SK-N-SH (cell line): ENCODE results near the gene TSPY10. TPM values are rescaled to one million over a fixed set of nuclear protein-coding genes. Genes with fewer than 3 reads are reported as not detected.
"Not testable (repeated sequence)": the region's sequence is repeated elsewhere in the genome, so short reads cannot be mapped to it uniquely, and the experiment has no call there.

ENCODE experiments used
- CTCF ChIA-PET: fragments of 300-600, 350-600 bp; formaldehyde crosslinking; extraction: SDS; loops from one replicate; lab custom pipeline; 2021; lab: Yijun Ruan, JAX
- POLR2A ChIA-PET: fragments of 350-600 bp; sonication (Branson Sonifier 250); formaldehyde crosslinking; extraction: SDS; loops from one replicate; lab custom pipeline; 2020; ENCODE audit warnings: antibody characterized with exemption, inconsistent platforms; lab: Yijun Ruan, JAX
- DNase-seq: peaks from one replicate; pipeline ENCODE4 v3.0.0; 2012
- H2AFZ ChIP-seq: fragments of 200-600 bp; sonication (generic); 2 replicates; pipeline ENCODE4 v1.8.1; 2016; ENCODE audit warnings: antibody characterized with exemption, mild to moderate bottlenecking, low read depth
- H3F3A ChIP-seq: fragments of 200-600 bp; sonication (generic); replicated peaks from 2 replicates; pipeline ENCODE3; 2016; ENCODE audit warnings: antibody characterized with exemption, mild to moderate bottlenecking; ENCODE audit not compliant: insufficient read depth
- H3K27ac ChIP-seq, 2 experiments: fragments of 200-500 bp in 1 of 2; fragments of 200-600 bp in 1 of 2; sonication (Bioruptor generic) in 1 of 2; sonication (generic), shearing (Covaris generic) in 1 of 2; 2 replicates each; pipeline versions ENCODE4 v1.5.1 to v1.6.1; 2014 to 2016; ENCODE audit warnings: low read depth in 2 of 2, inconsistent platforms in 1 of 2, low read length in 1 of 2, mild to moderate bottlenecking in 1 of 2, mixed read lengths in 1 of 2
- H3K27me3 ChIP-seq: fragments of 200-600 bp; sonication (generic), shearing (Covaris generic); 2 replicates; pipeline ENCODE4 v1.6.1; 2016; ENCODE audit warnings: mixed run types; ENCODE audit not compliant: insufficient read depth
- H3K36me3 ChIP-seq, 2 experiments: fragments of 200-500 bp in 1 of 2; fragments of 200-600 bp in 1 of 2; sonication (Bioruptor generic) in 1 of 2; sonication (generic) in 1 of 2; replicated peaks in 1 of 2; 2 replicates each; pipeline versions ENCODE3 to v1.5.1; 2014 to 2016; ENCODE audit warnings: low read length in 1 of 2, mild to moderate bottlenecking in 1 of 2; ENCODE audit not compliant: insufficient read depth in 2 of 2, control insufficient read depth in 1 of 2
- H3K4me1 ChIP-seq, 2 experiments: fragments of 200-500 bp in 1 of 2; fragments of 200-600 bp in 1 of 2; sonication (Bioruptor generic) in 1 of 2; sonication (generic), shearing (Covaris generic) in 1 of 2; 2 replicates each; pipeline versions ENCODE4 v1.5.1 to v1.6.1; 2014 to 2016; ENCODE audit warnings: low read depth in 1 of 2, low read length in 1 of 2, mixed run types in 1 of 2; ENCODE audit not compliant: insufficient read depth in 2 of 2, control insufficient read depth in 1 of 2
- H3K4me2 ChIP-seq: fragments of 200-600 bp; sonication (generic), shearing (Covaris generic); 2 replicates; pipeline ENCODE4 v1.6.1; 2017; ENCODE audit warnings: mixed run types
- H3K4me3 ChIP-seq, 2 experiments: fragments of 200-500 bp in 1 of 2; fragments of 200-600 bp in 1 of 2; sonication (Bioruptor generic) in 1 of 2; sonication (generic), shearing (Covaris generic) in 1 of 2; 2 replicates each; pipeline versions ENCODE4 v1.5.1 to v1.8.1; 2014 to 2016; ENCODE audit warnings: low read depth in 2 of 2, inconsistent platforms in 1 of 2, low read length in 1 of 2, mild to moderate bottlenecking in 1 of 2, mixed read lengths in 1 of 2, moderate library complexity in 1 of 2
- H3K79me2 ChIP-seq: fragments of 200-600 bp; sonication (generic); 2 replicates; pipeline ENCODE4 v1.8.1; 2017; ENCODE audit warnings: mild to moderate bottlenecking; ENCODE audit not compliant: insufficient read depth
- H3K9ac ChIP-seq: fragments of 200-600 bp; sonication (generic); 2 replicates; pipeline ENCODE4 v1.6.1; 2017; ENCODE audit warnings: mixed run types
- H3K9me2 ChIP-seq: fragments of 200-600 bp; sonication (generic); 2 replicates; pipeline ENCODE4 v1.6.1; 2017; ENCODE audit warnings: mixed run types
- H3K9me3 ChIP-seq: fragments of 200-600 bp; sonication (generic); 2 replicates; pipeline ENCODE4 v1.6.1; 2017; ENCODE audit warnings: mixed run types, mild to moderate bottlenecking, moderate library complexity
- H4K20me1 ChIP-seq: fragments of 200-600 bp; sonication (generic); 2 replicates; pipeline ENCODE4 v1.6.1; 2017; ENCODE audit warnings: mild to moderate bottlenecking, mixed run types; ENCODE audit not compliant: insufficient read depth
- WGBS: methylation state at CpG from one replicate; pipeline ENCODE4 v1.1.6; 2017; ENCODE audit warnings: low lambda C conversion rate; 5-methylcytosine and 5-hydroxymethylcytosine counted together
- polyA plus RNA-seq, 3 experiments: library from polyadenylated mRNA; depleted of rRNA; stranded (reverse); fragments of >200 nt; gene quantifications; 2 replicates each; pipeline ENCODE4 v1.2.3, GENCODE V29; 2012

TSPY10 gene
- polyA plus RNA-seq (2012; rRNA removed): not detected in 2 replicates
- polyA plus RNA-seq (2012; cell fraction: cytosol; rRNA removed): not detected in 2 replicates
- not detected in 2 replicates for polyA plus RNA-seq (2012; cell fraction: nucleus; rRNA removed)

- POLR2A ChIA-PET, H3K9ac ChIP-seq, CTCF ChIA-PET, H3K27ac ChIP-seq, H3K9me3 ChIP-seq, H3K36me3 ChIP-seq, H2AFZ ChIP-seq, H3K4me2 ChIP-seq, H3K4me3 ChIP-seq, H3K27me3 ChIP-seq, H3K4me1 ChIP-seq, H3K79me2 ChIP-seq, H4K20me1 ChIP-seq, DNase-seq, H3F3A ChIP-seq, H3K9me2 ChIP-seq: not testable (repeated sequence)
- no CpG with 5 or more reads among the region's 26 CpGs for WGBS
Observed at GRCh38 chrY:9527580-9527979, at the start of gene TSPY10. Gene TSPY10 (plus strand): TSS chrY:9527880. CDS start chrY:9527926, 46 bp downstream.

GRCh38 chrY:9486967-9487366 is 40.7 kb upstream of the TSPY10 start, which contains the start of gene TSPY9:
Gene TSPY9 (plus strand): TSS chrY:9487267. CDS start chrY:9487313, 46 bp downstream.
- H3K9me3 ChIP-seq, H3K36me3 ChIP-seq, POLR2A ChIA-PET, H3F3A ChIP-seq, H2AFZ ChIP-seq, H3K79me2 ChIP-seq, H3K9me2 ChIP-seq, DNase-seq, H3K4me1 ChIP-seq, H3K27me3 ChIP-seq, H3K27ac ChIP-seq, H3K4me2 ChIP-seq, H3K4me3 ChIP-seq, H4K20me1 ChIP-seq, CTCF ChIA-PET, H3K9ac ChIP-seq: not testable (repeated sequence)
- no CpG with 5 or more reads among the region's 26 CpGs for WGBS

GRCh38 chrY:9504396-9504795 is 23.3 kb upstream of the TSPY10 start:
- H3K9me2 ChIP-seq, H3K4me1 ChIP-seq, CTCF ChIA-PET, H3K9me3 ChIP-seq, H4K20me1 ChIP-seq, H3K27ac ChIP-seq, POLR2A ChIA-PET, H3K36me3 ChIP-seq, H3K4me3 ChIP-seq, H2AFZ ChIP-seq, H3K4me2 ChIP-seq, H3F3A ChIP-seq, DNase-seq, H3K79me2 ChIP-seq, H3K27me3 ChIP-seq, H3K9ac ChIP-seq: not testable (repeated sequence)
- WGBS: no CpG with 5 or more reads among the region's 6 CpGs

GRCh38 chrY:9516287-9516686 is 11.4 kb upstream of the TSPY10 start:
- H3K4me3 ChIP-seq, H3K9ac ChIP-seq, H3K9me2 ChIP-seq, H4K20me1 ChIP-seq, POLR2A ChIA-PET, H3K27me3 ChIP-seq, H3K79me2 ChIP-seq, H3K4me2 ChIP-seq, H3K36me3 ChIP-seq, CTCF ChIA-PET, H2AFZ ChIP-seq, H3K4me1 ChIP-seq, H3K9me3 ChIP-seq, H3K27ac ChIP-seq, H3F3A ChIP-seq, DNase-seq: not testable (repeated sequence)
- no CpG with 5 or more reads among the region's 12 CpGs for WGBS

Other genes starting within 250 kb of the TSPY10 start
- not detected in 2 replicates for gene TSPY4, start 190.4 kb upstream of the TSPY10 start, polyA plus RNA-seq (2012; rRNA removed)
- gene TSPY8, start 170.1 kb upstream of the TSPY10 start, polyA plus RNA-seq (2012; rRNA removed): not detected in 2 replicates
- not detected in 2 replicates for gene TSPY3, start 129.5 kb upstream of the TSPY10 start, polyA plus RNA-seq (2012; rRNA removed)
- not detected in 2 replicates for gene TSPY1, start 60.9 kb upstream of the TSPY10 start, polyA plus RNA-seq (2012; rRNA removed)
- gene TSPY9, start 40.6 kb upstream of the TSPY10 start, polyA plus RNA-seq (2012; rRNA removed): not detected in 2 replicates